Left lung (tissue), 10 donors: ENCODE data around the gene PRLR. TPM values are rescaled to one million over a fixed set of nuclear protein-coding genes. Genes with fewer than 3 reads are reported as not detected.

Experiments used
- ATAC-seq: fragments of 200-7000 bp; cut with Tn5 transposase; one replicate; pipeline ENCODE4 v1.9.1; 2020; ENCODE audit warnings: moderate library complexity
- DNase-seq, 4 donors: peaks; one replicate each; pipeline ENCODE4 v3.0.0-alpha.2; 2013 to 2020
- H3K27ac ChIP-seq, 2 donors: fragments of 200-600 bp; sonication (generic) in 1 of 2; one replicate each; pipeline versions ENCODE4 v1.5.0 to v1.8.0; 2020 to 2021
- H3K27me3 ChIP-seq, 2 donors: fragments of 200-600 bp; sonication (generic) in 1 of 2; one replicate each; pipeline versions ENCODE4 v1.5.0 to v1.8.0; 2020 to 2021
- H3K36me3 ChIP-seq, 2 donors: fragments of 200-600 bp; sonication (generic) in 1 of 2; one replicate each; pipeline versions ENCODE4 v1.5.0 to v1.8.0; 2020 to 2021
- H3K4me1 ChIP-seq, 2 donors: fragments of 200-600 bp; one replicate each; pipeline ENCODE4 v1.8.0; 2021
- H3K4me3 ChIP-seq, 2 donors: fragments of 200-600 bp; sonication (generic) in 1 of 2; one replicate each; pipeline versions ENCODE4 v1.5.0 to v1.8.0; 2020 to 2021; ENCODE audit warnings: mild to moderate bottlenecking in 1 of 2
- H3K9me3 ChIP-seq, 2 donors: fragments of 200-600 bp; sonication (generic) in 1 of 2; one replicate each; pipeline versions ENCODE4 v1.5.0 to v1.8.0; 2020 to 2021
- CTCF ChIP-seq, 2 donors: fragments of 200-600 bp; sonication (generic) in 1 of 2; IDR thresholded peaks; one replicate each; pipeline versions ENCODE4 v1.5.0 to v1.8.0; 2021; ENCODE audit warnings: antibody characterized with exemption in 2 of 2
- intact Hi-C, 2 donors: fragments of 100-400 bp; cut with DNase I; formaldehyde crosslinking; loops; one replicate each; pipeline versions ENCODE4 v1.11.2 to v1.14.2; 2022
- polyA plus RNA-seq, 6 donors: library from polyadenylated mRNA; unstranded; fragments of 120-200 nt; gene quantifications; one replicate each; pipeline ENCODE4 v1.2.1, GENCODE V29; 2013; ENCODE audit not compliant: insufficient read length in 6 of 6
- total RNA-seq, 2 donors: library from RNA; stranded (reverse); fragmentation: NEBNext Ultra II Directional; extraction: Animal tissue kit (Norgen Biotek cat#: 25700); gene quantifications; one replicate each; pipeline ENCODE4 v1.2.1, GENCODE V29; 2021
- donor health status: DM: no; HTN: yes; CAD: no.
- donor health status: DM: no; HTN: no; CAD: no.

Gene PRLR
- total and polyA plus RNA-seq, 8 donors: 0.84 to 4.1 (median 2.5) TPM

- no peaks in the 10 kb centered on the region for H3K9me3 ChIP-seq
- H3K36me3 ChIP-seq: no peaks in the 10 kb centered on the region
- no peak overlapping the region for H3K27ac ChIP-seq
- TF ChIP-seq CTCF (IDR thresholded peaks at IDR 0.05): no peak
- DNase-seq: no peak
- intact Hi-C loops: no loop called here
- H3K4me1 ChIP-seq: no peaks in the 10 kb centered on the region
- no peaks in the 10 kb centered on the region for H3K27me3 ChIP-seq
- no peak overlapping the region for H3K4me3 ChIP-seq
- ATAC-seq: no peak
These were observed 181.4 kb downstream of the PRLR start for GRCh38 chr5:35048910-35049309.

- no peaks in the 10 kb centered on the region for H3K4me1 ChIP-seq
- H3K4me3 ChIP-seq: no peak within 1 kb of the TSS
- DNase-seq: no peak
- no peak for TF ChIP-seq CTCF (IDR thresholded peaks at IDR 0.05)
- ATAC-seq: no peak
- no peaks in the 10 kb centered on the region for H3K27me3 ChIP-seq
- no peaks in the 10 kb centered on the region for H3K36me3 ChIP-seq
- no peak within 1 kb of the TSS for H3K27ac ChIP-seq
- intact Hi-C loops: no loop called here
- H3K9me3 ChIP-seq: no peaks in the 10 kb centered on the region
These were observed 182.4 kb downstream of the PRLR start, which contains the start of gene AGXT2 for GRCh38 chr5:35047785-35048404. AGXT2 (minus strand) TSS chr5:35047949; CDS start chr5:35047892, 57 bp downstream.

- no peaks in the 10 kb centered on the region for H3K27me3 ChIP-seq
- DNase-seq (no peak), ATAC-seq (peak; percentile 44)
- no peak overlapping the region for H3K4me3 ChIP-seq
- TF ChIP-seq CTCF (IDR thresholded peaks at IDR 0.05): no peak
- H3K36me3 ChIP-seq: no peaks in the 10 kb centered on the region
- H3K4me1 ChIP-seq: no peaks in the 10 kb centered on the region
- intact Hi-C loops: no loop called here
- H3K9me3 ChIP-seq: no peaks in the 10 kb centered on the region
- H3K27ac ChIP-seq: no peak overlapping the region
These were observed 183.5 kb downstream of the PRLR start for GRCh38 chr5:35046774-35047173.

- Histone ChIP-seq H3K4me1 (no peaks in the 10 kb centered on the region), H3K27ac (no peak overlapping the region), H3K9me3 (no peaks in the 10 kb centered on the region), H3K4me3 (no peak overlapping the region), H3K36me3 (no peaks in the 10 kb centered on the region), H3K27me3 (peaks cover 0 to 5% of the 10 kb centered on the region in 2 donors)
- DNase-seq (no peak), ATAC-seq (no peak)
- intact Hi-C loops: no loop called here
- TF ChIP-seq CTCF (IDR thresholded peaks at IDR 0.05): no peak
These were observed 185.0 kb downstream of the PRLR start for GRCh38 chr5:35045280-35045679.

- no peak for TF ChIP-seq CTCF (IDR thresholded peaks at IDR 0.05)
- Histone ChIP-seq H3K36me3 (no peaks in the 10 kb centered on the region), H3K27ac (no peak overlapping the region), H3K9me3 (no peaks in the 10 kb centered on the region), H3K4me1 (no peaks in the 10 kb centered on the region), H3K27me3 (peaks cover 0 to 5% of the 10 kb centered on the region in 2 donors), H3K4me3 (no peak overlapping the region)
- no peak for ATAC-seq
- DNase-seq: no peak
- intact Hi-C loops: no loop called here
These were observed 185.6 kb downstream of the PRLR start for GRCh38 chr5:35044649-35045048.
